H1 (cell line): ENCODE measurements around the gene VSIR.

Experiments used
- EZH2 ChIP-seq: fragments of 200-600 bp; sonication (generic); IDR thresholded peaks from 2 replicates; pipeline ENCODE4 v1.7.1; 2012; ENCODE audit warnings: low read depth, mild to moderate bottlenecking, moderate library complexity, low read length, inconsistent platforms; ENCODE audit not compliant: severe bottlenecking
- POLR2A ChIP-seq, 2 experiments: IDR thresholded peaks; 1 replicate in 1 of 2; 2 replicates in 1 of 2; pipeline ENCODE4 v1.6.1; 2011; ENCODE audit warnings: low read depth in 2 of 2, low read length in 2 of 2, mild to moderate bottlenecking in 2 of 2; ENCODE audit errors: control extremely low read depth in 1 of 2
- TEAD4 ChIP-seq: IDR thresholded peaks from 2 replicates; pipeline ENCODE4 v1.6.1; 2012; ENCODE audit warnings: low read depth, low read length, inconsistent platforms, mixed read lengths
- TF ChIP-seq, protein P1 (sequence below): IDR thresholded peaks from 2 replicates; pipeline ENCODE4 v1.6.1; 2011; ENCODE audit warnings: low read depth, mild to moderate bottlenecking, low read length; ENCODE audit not compliant: insufficient read depth
- TF ChIP-seq, protein P2 (sequence below), 3 experiments: IDR thresholded peaks; 1 replicate in 2 of 3; 2 replicates in 1 of 3; pipeline versions ENCODE4 v1.5.1 to v1.6.1; 2011; ENCODE audit warnings: low read length in 3 of 3, mild to moderate bottlenecking in 3 of 3, inconsistent platforms in 2 of 3, low read depth in 1 of 3, moderate library complexity in 1 of 3; ENCODE audit not compliant: insufficient read depth in 1 of 3; ENCODE audit errors: control extremely low read depth in 1 of 3

DNA sequence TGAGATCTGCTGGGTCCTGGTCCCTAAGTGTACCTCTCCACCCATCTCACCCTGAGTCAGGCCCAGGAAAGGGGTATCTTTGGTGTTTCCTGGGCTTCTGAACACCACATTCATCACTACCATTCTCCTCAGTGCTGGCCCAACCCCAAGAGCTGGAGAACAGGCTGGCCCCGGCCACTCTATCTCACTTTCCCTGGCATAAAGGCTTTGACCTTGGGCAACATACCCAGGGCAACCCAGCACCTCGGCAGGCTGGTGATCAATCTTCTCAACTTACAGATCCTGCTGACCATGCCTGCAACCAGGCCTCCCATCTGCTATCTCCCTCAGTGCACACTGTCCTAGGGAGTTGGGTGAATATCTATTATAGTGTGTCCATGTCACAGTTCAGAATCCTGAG is 2.1 kb downstream of the VSIR start:
- TF ChIP-seq POLR2A (IDR thresholded peaks at IDR 0.05; ENCODE audit: control extremely low read depth in 1 of 2, low read depth in 2 of 2, low read length in 2 of 2) (no peak), TEAD4 (no peak), EZH2 (no peak)
- TF ChIP-seq, protein P1, sequence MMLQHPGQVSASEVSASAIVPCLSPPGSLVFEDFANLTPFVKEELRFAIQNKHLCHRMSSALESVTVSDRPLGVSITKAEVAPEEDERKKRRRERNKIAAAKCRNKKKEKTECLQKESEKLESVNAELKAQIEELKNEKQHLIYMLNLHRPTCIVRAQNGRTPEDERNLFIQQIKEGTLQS: no peak
- TF ChIP-seq, protein P2, sequence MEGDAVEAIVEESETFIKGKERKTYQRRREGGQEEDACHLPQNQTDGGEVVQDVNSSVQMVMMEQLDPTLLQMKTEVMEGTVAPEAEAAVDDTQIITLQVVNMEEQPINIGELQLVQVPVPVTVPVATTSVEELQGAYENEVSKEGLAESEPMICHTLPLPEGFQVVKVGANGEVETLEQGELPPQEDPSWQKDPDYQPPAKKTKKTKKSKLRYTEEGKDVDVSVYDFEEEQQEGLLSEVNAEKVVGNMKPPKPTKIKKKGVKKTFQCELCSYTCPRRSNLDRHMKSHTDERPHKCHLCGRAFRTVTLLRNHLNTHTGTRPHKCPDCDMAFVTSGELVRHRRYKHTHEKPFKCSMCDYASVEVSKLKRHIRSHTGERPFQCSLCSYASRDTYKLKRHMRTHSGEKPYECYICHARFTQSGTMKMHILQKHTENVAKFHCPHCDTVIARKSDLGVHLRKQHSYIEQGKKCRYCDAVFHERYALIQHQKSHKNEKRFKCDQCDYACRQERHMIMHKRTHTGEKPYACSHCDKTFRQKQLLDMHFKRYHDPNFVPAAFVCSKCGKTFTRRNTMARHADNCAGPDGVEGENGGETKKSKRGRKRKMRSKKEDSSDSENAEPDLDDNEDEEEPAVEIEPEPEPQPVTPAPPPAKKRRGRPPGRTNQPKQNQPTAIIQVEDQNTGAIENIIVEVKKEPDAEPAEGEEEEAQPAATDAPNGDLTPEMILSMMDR (IDR thresholded peaks at IDR 0.05; ENCODE audit: control extremely low read depth in 1 of 3, insufficient read depth in 1 of 3, low read depth in 1 of 3, low read length in 3 of 3): no peak
